K562 (cell line): ENCODE measurements around the gene IL1RL1. TPM values are rescaled to one million over a fixed set of nuclear protein-coding genes. Genes with fewer than 3 reads are reported as not detected.

Experiments
- ATAC-seq: fragments of 200-7000 bp; cut with Tn5 transposase; 3 replicates; pipeline ENCODE4 v1.9.1; 2020; ENCODE audit warnings: moderate library complexity
- BruUV-seq: library from RNA; stranded (reverse); fragments of 400-500 nt; replicated peaks from 2 replicates; lab custom pipeline; 2021; lab: Mats Ljungman, UMichigan
- CTCF ChIA-PET: fragments of 300-600 bp; formaldehyde crosslinking; extraction: SDS; loops from one replicate; lab custom pipeline; 2021; ENCODE audit warnings: low intra/inter-chr PET ratio; lab: Yijun Ruan, JAX
- POLR2A ChIA-PET: fragments of 300-600, 350-650 bp; sonication (Branson Sonifier 250); formaldehyde crosslinking; extraction: SDS; loops from one replicate; lab custom pipeline; 2021; ENCODE audit warnings: antibody characterized with exemption, inconsistent platforms; lab: Yijun Ruan, JAX
- DNase-seq, 4 experiments: peaks; one replicate each; pipeline versions ENCODE4 v3.0.0 to v3.0.0-alpha.2; 2011 to 2018; ENCODE audit warnings: low spot score in 3 of 4, mixed read lengths in 3 of 4; ENCODE audit errors: extremely low read depth in 1 of 4
- FAIRE-seq: peaks from 2 replicates; lab custom pipeline; 2011; peaks lifted over from hg19 to GRCh38; lab: Jason Lieb, UNC
- H2AFZ ChIP-seq: 2 replicates; pipeline ENCODE4 v1.6.0; 2011; ENCODE audit warnings: low read depth, low read length, control low read depth, inconsistent platforms
- H3K27ac ChIP-seq: fragments of 200-600 bp; 3 replicates; pipeline ENCODE4 v1.8.0; 2011; ENCODE audit warnings: low read depth, mild to moderate bottlenecking, control low read depth, inconsistent platforms, low read length, moderate library complexity, mixed read lengths; ENCODE audit errors: extremely low read depth
- H3K27me3 ChIP-seq, 2 experiments: fragments of 300-600 bp in 1 of 2; 2 replicates in 1 of 2; 3 replicates in 1 of 2; pipeline versions ENCODE4 v1.6.0 to v1.8.0; 2011; ENCODE audit warnings: inconsistent platforms in 2 of 2, low read length in 2 of 2, mild to moderate bottlenecking in 1 of 2, mixed read lengths in 1 of 2, moderate library complexity in 1 of 2; ENCODE audit not compliant: control insufficient read depth in 2 of 2, insufficient read depth in 2 of 2
- H3K36me3 ChIP-seq: fragments of 300-600 bp; 3 replicates; pipeline ENCODE4 v1.8.0; 2011; ENCODE audit warnings: mild to moderate bottlenecking, low read length, inconsistent platforms; ENCODE audit not compliant: control insufficient read depth, insufficient read depth
- H3K4me1 ChIP-seq, 2 experiments: fragments of 200-600 bp in 1 of 2; replicated peaks in 1 of 2; 2 replicates in 1 of 2; 3 replicates in 1 of 2; pipeline versions ENCODE4 v1.5.1 to v1.8.0; 2011; ENCODE audit warnings: inconsistent platforms in 2 of 2, low read length in 2 of 2, mild to moderate bottlenecking in 1 of 2, mixed read lengths in 1 of 2, moderate library complexity in 1 of 2; ENCODE audit not compliant: control insufficient read depth in 2 of 2, insufficient read depth in 2 of 2
- H3K4me2 ChIP-seq: 2 replicates; pipeline ENCODE4 v1.6.1; 2011; ENCODE audit warnings: low read length, control low read depth, inconsistent platforms, mixed read lengths; ENCODE audit not compliant: insufficient read depth
- H3K4me3 ChIP-seq: fragments of 200-600 bp; sonication (generic), shearing (Covaris generic); 2 replicates; pipeline ENCODE4 v1.5.1; 2016; ENCODE audit warnings: control low read depth, inconsistent platforms
- H3K79me2 ChIP-seq: fragments of 200-600 bp; 3 replicates; pipeline ENCODE4 v1.8.0; 2011; ENCODE audit warnings: low read length, inconsistent platforms; ENCODE audit not compliant: control insufficient read depth, insufficient read depth
- H3K9ac ChIP-seq, 2 experiments: 2 replicates each; pipeline versions ENCODE4 v1.6.0 to v1.6.1; 2011; ENCODE audit warnings: low read depth in 2 of 2, low read length in 2 of 2, control low read depth in 1 of 2, inconsistent platforms in 1 of 2, mild to moderate bottlenecking in 1 of 2, mixed read lengths in 1 of 2; ENCODE audit not compliant: insufficient read depth in 1 of 2
- H3K9me1 ChIP-seq: one replicate; pipeline ENCODE4 v1.6.0; 2011; ENCODE audit warnings: inconsistent platforms, mild to moderate bottlenecking, low read length, moderate library complexity; ENCODE audit not compliant: control insufficient read depth, insufficient read depth
- H3K9me3 ChIP-seq: replicated peaks from 2 replicates; pipeline ENCODE4 v1.5.1; 2011; ENCODE audit warnings: low read depth, low read length, inconsistent platforms; ENCODE audit not compliant: control insufficient read depth, insufficient read depth
- H4K20me1 ChIP-seq: replicated peaks from 2 replicates; pipeline ENCODE4 v1.6.1; 2011; ENCODE audit warnings: low read length, inconsistent platforms, mixed read lengths; ENCODE audit not compliant: control insufficient read depth, insufficient read depth
- AFF4 ChIP-seq: sonication (generic); formaldehyde crosslinking; IDR thresholded peaks from 2 replicates; pipeline ENCODE4 v1.8.0; 2023; ENCODE audit warnings: mild to moderate bottlenecking, missing genetic modification reagents
- CLOCK ChIP-seq: fragments of 250-450 bp; sonication (Bioruptor Pico); IDR thresholded peaks from 2 replicates; pipeline ENCODE4 v1.4.0; 2020; ENCODE audit warnings: mild to moderate bottlenecking, moderate library complexity, borderline replicate concordance
- CREB3L1 ChIP-seq: fragments of 450-650 bp; IDR thresholded peaks from 2 replicates; pipeline ENCODE4 v1.6.1; 2014; ENCODE audit warnings: low read depth, mild to moderate bottlenecking, moderate library complexity, borderline replicate concordance
- FOXJ2 ChIP-seq: fragments of 200-800 bp; sonication (Bioruptor generic); IDR thresholded peaks from 2 replicates; pipeline ENCODE4 v1.6.1; 2016; ENCODE audit warnings: missing genetic modification characterization, missing compliant biosample characterization
- HEY1 ChIP-seq: fragments of 250-450 bp; sonication (Bioruptor Pico); IDR thresholded peaks from 2 replicates; pipeline ENCODE4 v1.5.0; 2020; ENCODE audit warnings: mild to moderate bottlenecking, moderate library complexity, borderline replicate concordance
- MTA3 ChIP-seq: fragments of 450-650 bp; formaldehyde crosslinking; IDR thresholded peaks from 2 replicates; pipeline ENCODE4 v1.6.1; 2017; ENCODE audit warnings: mild to moderate bottlenecking, borderline replicate concordance
- NFRKB ChIP-seq: fragments of 450-650 bp; IDR thresholded peaks from 2 replicates; pipeline ENCODE4 v1.6.1; 2016; ENCODE audit warnings: low read depth
- SAFB2 ChIP-seq: fragments of 200-400 bp; formaldehyde crosslinking; IDR thresholded peaks from 2 replicates; pipeline ENCODE4 v1.6.1; 2018; ENCODE audit warnings: borderline replicate concordance, low read length, low read depth, moderate library complexity; ENCODE audit not compliant: severe bottlenecking
- SLC30A9 ChIP-seq: fragments of 250-450 bp; sonication (Bioruptor Pico); IDR thresholded peaks from 2 replicates; pipeline ENCODE4 v1.8.0; 2022; ENCODE audit warnings: mild to moderate bottlenecking, moderate library complexity
- SMARCA5 ChIP-seq: fragments of 450-650 bp; IDR thresholded peaks from 2 replicates; pipeline ENCODE4 v1.6.1; 2016
- XRCC3 ChIP-seq: fragments of 450-650 bp; IDR thresholded peaks from 2 replicates; pipeline ENCODE4 v1.6.1; 2017; ENCODE audit warnings: mild to moderate bottlenecking, moderate library complexity
- ZNF134 ChIP-seq: fragments of 250-450 bp; sonication (Bioruptor Pico); conservative IDR thresholded peaks from 2 replicates; pipeline ENCODE4 v1.4.0; 2020
- ZNF175 ChIP-seq: fragments of 200-800 bp; sonication (Bioruptor generic); IDR thresholded peaks from 2 replicates; pipeline ENCODE4 v1.6.1; 2016; ENCODE audit warnings: low read depth, mild to moderate bottlenecking, missing genetic modification characterization, missing compliant biosample characterization
- ZNF23 ChIP-seq: fragments of 250-450 bp; sonication (Bioruptor Pico); IDR thresholded peaks from 2 replicates; pipeline ENCODE4 v1.4.0; 2020; ENCODE audit warnings: mild to moderate bottlenecking
- WGBS: fragments of 100-300 bp; shearing (Covaris generic); methylation state at CpG from one replicate; pipeline ENCODE4 v1.1.6; 2016; ENCODE audit warnings: low coverage, mixed read lengths; ENCODE audit not compliant: insufficient coverage; ENCODE audit errors: missing lambda C conversion rate; 5-methylcytosine and 5-hydroxymethylcytosine counted together
- in situ Hi-C: fragments of 300-500 bp; cut with MboI; formaldehyde crosslinking; loops from 4 replicates; pipeline ENCODE4 v1.15.0; 2018; ENCODE audit warnings: inconsistent platforms, mixed read lengths
- intact Hi-C: fragments of 100-400 bp; cut with micrococcal nuclease; formaldehyde crosslinking; loops from 2 replicates; pipeline ENCODE4 v1.14.2; 2022
- polyA plus RNA-seq, 8 experiments: library from polyadenylated mRNA; depleted of rRNA in 4 of 8; stranded (reverse) in 5 of 8; unstranded in 3 of 8; fragments of >200 nt; fragmentation: Nextera tagmentation in 2 of 8; fragmentation: Illumina TruSeq in 1 of 8; extraction: Ambion mirVana in 2 of 8; extraction: Trizol in 1 of 8; gene quantifications; 2 replicates each; pipeline versions ENCODE4 v1.2.1 to v1.2.3, GENCODE V29; 2011 to 2014; ENCODE audit warnings: inconsistent platforms in 1 of 8, missing spikeins in 1 of 8
- total RNA-seq, 7 experiments: library from RNA; depleted of rRNA in 6 of 7; stranded (reverse); fragments of >200 nt in 6 of 7; fragmentation: Illumina TruSeq in 2 of 7; extraction: Trizol in 2 of 7; gene quantifications; 2 replicates each; pipeline versions ENCODE4 v1.2.1 to v1.2.3, GENCODE V29; 2011 to 2021; ENCODE audit warnings: low replicate concordance in 1 of 7

IL1RL1 gene
- total and polyA plus RNA-seq, 9 of the 15 experiments (the other 6 are each of a cell fraction or from before 2014, with no cell fraction given), result 0.06 to 3.3 (median 0.59) TPM

GRCh38 chr2:102387763-102388546 lies 76.6 kb downstream of the IL1RL1 start:
- DNase-seq, result no peak
- no peak for TF ChIP-seq HEY1 (CRISPR knock-in tag)
- no peak for TF ChIP-seq CLOCK (CRISPR knock-in tag)
- TF ChIP-seq FOXJ2, result no peak
- no peak for TF ChIP-seq CREB3L1
- no peak for TF ChIP-seq ZNF175 (CRISPR knock-in tag)
- TF ChIP-seq SAFB2, result no peak
- TF ChIP-seq XRCC3, result no peak
- no peak for TF ChIP-seq MTA3
- no peak for TF ChIP-seq SMARCA5
- TF ChIP-seq ZNF23 (CRISPR knock-in tag), result no peak
- TF ChIP-seq NFRKB, result no peak
- TF ChIP-seq ZNF134 (CRISPR knock-in tag), result no peak
- TF ChIP-seq AFF4 (CRISPR knock-in tag), result no peak
- no peak for TF ChIP-seq SLC30A9 (CRISPR knock-in tag)

More at GRCh38 chr2:102387763-102388546, 76.6 kb downstream of the IL1RL1 start:
- CTCF ChIA-PET, result no interaction called here
- intact Hi-C loops (no loop called here), in situ Hi-C loops (no loop called here)
- H3K27me3 ChIP-seq, result no peaks in the 10 kb centered on the region
- H4K20me1 ChIP-seq, result no peaks in the 10 kb centered on the region; the same call in 1 of the 2 replicates
- H3K4me1 ChIP-seq, result peaks cover 4 to 7% of the 10 kb centered on the region in 2 experiments; a peak in 4 of 5 replicates
- no peaks in the 10 kb centered on the region; the same call in 1 of the 2 replicates for H3K9me3 ChIP-seq
- 37% methylated on average over 7 of the region's 7 CpGs for WGBS
- H3K36me3 ChIP-seq, result no peaks in the 10 kb centered on the region
- no peak overlapping the region for H2AFZ ChIP-seq
- H3K4me2 ChIP-seq, result no peak overlapping the region
- no peaks in the 10 kb centered on the region for H3K79me2 ChIP-seq
- H3K9ac ChIP-seq, result no peak overlapping the region
- BruUV-seq, result no TSS peak
- H3K9me1 ChIP-seq, result no peaks in the 10 kb centered on the region
- POLR2A ChIA-PET, result interaction anchor here (0.6 kb wide), 1 partner anchor 11 kb away, joined by 3 read pairs; no protein-coding TSS in a partner anchor
- FAIRE-seq (no peak), ATAC-seq (no peak)
- no peak overlapping the region for H3K4me3 ChIP-seq
- H3K27ac ChIP-seq, result no peak overlapping the region
